Medulla oblongata (tissue), 1 donor: ENCODE results near the gene OSBPL2.

Experiments used
- DNase-seq: peaks from one replicate; pipeline ENCODE4 v3.0.0-alpha.2; 2015; ENCODE audit errors: extremely low spot score

OSBPL2 gene

DNA sequence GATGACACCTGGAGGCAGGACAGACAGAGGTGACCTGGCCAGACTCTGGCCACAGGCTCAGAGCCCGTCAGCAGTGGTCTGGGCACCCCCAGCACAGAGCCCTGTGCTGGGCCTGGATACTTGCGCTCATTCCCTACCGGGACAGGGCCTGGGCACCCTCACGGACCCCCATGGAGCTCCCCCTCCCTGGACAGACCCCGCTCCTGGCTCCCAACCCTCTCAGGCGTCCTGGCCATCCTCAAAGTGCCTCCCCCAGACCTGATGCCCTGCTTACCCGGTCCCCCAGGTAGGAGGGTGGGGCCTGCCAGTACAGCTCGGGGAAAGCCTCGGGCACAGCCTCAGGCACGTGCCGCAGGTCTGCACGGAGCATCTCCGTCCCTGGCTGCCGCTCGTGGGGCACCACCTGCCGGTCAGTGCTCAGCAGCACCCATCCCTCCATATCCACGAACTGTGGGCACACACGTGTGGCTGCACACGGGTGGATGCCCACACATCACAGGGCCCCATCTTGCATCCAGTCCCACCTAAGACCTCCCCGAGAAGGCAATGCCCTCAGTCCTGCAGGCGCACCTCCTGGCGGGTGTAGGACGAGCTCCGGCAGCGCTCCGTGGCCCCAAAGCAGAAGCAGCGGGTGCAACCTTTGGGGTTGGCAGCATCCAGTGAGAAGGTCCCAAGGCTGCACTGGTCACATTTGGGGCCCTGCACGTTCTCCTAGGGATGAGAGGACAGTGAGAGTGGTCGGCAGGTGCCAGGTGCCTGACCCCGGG, 88.8 kb downstream of the OSBPL2 start:
- DNase-seq = no peak

DNA sequence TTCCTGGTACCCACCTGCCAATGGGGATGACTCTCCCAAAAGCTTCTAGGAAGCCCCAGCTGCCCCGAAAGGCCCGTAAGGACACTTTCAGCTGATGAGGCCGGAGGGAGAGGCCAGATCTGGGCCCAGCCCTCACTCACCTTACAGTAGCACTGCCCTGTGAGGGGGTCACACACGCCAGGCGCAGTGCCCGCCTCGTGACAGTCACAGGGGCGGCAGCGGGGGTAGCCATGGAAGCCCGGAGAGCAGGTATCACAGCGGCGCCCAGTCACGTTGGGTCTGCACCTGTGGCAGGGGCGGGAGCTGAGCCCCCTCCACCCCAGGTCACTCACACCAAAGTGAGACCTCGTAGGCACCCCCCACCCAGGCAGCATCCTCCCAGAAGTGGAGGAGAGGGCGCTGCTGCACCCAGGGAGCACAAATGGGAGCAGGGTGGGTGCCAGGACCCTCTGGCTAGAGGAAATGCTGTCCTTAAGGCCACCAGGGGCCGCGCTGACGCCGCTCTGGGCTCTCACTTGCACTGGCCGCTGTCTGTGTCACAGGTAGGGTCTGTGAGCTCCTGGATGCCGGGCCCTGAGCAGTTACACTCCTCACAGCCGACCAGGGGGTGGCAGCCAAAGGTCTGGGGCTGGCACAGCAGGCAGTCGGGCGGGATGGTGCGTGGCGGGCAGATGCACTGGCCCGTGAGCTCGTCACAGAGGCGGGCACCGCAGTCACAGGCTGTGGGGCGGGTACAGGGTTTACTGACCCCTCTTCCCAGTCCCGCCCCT, 89.6 kb downstream of the OSBPL2 start:
- DNase-seq = no peak

DNA sequence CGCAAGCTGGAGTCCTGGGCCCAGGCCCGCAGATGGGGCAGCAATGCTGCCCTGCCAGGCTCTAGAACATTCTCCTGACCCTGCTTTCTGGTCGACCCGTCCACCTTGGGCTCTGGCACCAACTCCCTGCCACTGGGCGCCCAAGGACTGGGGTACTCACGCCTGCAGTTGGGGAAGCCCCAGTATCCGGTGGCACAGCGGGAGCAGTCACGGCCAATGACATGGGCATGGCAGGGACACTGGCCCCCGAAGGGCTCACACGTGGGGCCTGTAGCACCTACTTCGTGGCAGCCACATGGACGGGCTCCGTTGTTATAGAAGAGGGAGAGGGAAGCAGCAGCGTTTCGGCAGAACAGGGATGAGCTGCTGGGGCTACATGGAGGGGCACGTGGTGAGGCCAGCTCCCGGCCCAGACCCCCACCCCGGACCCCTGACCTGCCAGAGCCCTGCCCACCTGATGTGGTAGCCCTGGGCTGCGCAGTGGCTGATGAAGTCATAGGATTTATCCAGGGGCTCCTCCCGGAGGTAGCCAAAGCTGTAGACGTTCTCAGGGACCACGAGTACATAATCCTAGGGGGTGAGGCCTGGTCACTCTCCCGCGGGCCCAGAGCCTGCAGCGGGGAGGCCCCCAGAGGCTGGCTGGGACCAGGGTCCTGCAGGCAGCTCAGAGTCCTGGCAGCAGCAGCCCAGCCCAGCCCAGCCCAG, 90.5 kb downstream of the OSBPL2 start:
- no peak for DNase-seq

DNA sequence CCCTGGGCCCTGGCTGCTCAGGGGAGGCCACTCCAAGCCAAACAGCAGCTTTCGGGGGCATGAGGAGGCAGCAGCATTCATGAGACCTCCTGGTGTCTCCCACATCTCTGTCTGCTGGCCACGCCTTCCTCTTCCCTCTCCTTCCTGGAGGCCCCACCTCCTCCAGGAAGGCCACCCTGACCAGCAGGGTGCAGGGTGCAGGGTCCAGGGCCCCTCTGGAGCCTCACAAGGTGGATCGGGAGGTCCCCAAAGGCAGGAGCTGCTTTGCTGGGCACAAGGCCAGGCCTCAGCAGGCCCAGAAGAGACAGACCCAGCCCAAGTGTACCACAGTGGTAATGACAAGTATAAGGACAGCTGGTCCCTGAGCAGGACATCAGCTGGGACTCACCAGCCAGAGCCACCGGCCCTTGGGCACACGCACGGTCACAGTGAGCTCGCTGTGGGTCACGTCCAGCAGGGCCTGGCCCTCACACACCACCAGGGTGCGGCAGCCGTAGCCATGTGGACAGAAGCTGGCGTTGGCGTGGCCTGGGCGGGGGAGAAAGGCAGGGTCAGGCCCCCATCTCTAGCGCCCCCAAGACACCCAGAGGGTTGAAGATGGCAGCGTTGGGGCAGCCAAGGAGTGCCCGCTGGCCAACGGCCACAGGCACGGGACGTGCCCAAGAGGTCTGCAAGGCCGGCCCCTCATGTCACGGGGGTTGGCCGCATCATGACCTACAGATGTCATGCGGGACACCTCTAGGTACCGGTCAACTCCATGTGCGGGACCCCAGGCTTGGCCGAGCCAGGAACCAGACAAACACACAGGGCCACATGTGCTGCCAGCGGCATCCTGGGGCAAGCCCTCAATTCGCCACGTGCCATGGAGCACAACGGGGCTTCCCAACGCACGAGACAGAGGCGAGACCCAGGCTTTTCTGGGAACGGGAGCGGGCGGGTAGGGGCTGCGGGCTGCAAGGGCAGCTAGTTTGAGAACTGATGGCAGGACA, 91.4 kb downstream of the OSBPL2 start:
- no peak for DNase-seq

DNA sequence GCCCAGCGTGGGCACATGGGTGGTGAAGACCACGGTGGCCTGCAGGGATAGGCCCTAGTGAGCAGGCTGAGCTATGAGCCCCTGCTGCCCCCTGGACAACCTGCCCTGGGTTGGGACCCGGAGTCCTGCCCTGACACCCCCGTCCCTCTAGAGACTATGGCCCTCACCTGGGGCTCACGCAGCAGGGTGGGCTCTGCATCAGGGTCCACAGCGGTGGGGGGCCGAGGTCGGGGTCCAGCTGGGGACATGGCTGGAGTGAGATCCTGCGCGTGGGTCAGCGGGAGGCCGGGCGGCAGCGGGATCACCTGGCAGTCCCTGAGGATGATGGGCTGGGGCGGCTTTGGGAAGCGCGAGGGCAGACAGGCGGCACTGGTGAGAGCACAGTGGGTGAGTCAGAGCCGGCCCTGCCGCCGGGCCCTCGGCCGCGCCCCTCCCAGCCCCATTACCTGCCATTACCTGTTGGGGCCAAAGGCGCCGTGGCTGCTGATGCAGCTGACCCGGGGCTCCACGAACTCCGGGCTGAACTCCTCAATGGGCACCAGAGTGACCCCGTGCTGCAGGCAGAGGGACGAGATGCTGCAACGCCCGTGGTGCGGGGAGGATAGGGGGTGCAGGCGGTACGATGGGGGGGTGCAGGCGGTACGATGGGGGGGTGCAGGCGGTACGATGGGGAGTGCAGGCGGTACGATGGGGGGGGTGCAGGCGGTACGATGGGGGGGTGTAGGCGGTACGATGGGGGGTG, 92.4 kb downstream of the OSBPL2 start:
- no peak for DNase-seq

DNA sequence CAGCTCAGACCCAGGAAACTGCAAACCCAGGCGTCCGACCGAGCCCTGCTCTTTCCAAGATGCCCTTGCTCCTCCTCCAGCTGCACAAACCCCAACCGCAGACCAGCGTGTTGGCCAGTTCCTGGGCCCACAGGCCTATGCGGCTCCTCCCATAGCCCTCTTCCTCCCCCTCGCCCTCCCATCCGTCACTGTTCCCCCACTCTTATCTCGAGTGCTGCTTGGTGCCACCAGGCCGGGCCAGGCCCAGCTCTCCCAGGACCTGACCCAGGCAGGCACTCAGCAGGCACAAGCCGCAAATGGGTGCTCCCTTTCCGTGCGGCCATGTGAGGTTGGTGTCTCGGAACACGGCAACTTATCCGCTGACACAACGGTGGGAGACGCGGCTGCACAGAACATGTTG, 93.0 kb downstream of the OSBPL2 start:
- no peak for DNase-seq

DNA sequence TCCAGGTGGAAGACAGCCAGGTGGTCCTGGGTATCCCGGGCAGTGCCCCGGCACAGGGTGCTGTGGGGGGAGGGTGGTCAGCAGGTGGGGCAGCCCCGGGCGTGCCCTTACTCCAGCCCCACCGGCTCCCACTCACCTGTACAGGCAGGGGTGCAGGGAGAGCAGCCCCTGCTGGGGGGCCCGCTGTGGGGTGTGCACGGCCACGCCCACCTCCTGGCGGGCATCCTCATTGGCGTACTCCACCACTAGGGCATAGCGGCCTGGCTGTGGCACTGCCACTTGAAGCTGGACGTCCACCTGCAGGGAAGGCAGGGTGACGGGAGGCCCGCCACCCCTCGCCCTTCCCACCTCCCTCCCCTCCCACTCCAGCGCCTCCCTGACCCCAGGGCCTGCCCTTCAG, 94.1 kb downstream of the OSBPL2 start:
- no peak for DNase-seq

DNA sequence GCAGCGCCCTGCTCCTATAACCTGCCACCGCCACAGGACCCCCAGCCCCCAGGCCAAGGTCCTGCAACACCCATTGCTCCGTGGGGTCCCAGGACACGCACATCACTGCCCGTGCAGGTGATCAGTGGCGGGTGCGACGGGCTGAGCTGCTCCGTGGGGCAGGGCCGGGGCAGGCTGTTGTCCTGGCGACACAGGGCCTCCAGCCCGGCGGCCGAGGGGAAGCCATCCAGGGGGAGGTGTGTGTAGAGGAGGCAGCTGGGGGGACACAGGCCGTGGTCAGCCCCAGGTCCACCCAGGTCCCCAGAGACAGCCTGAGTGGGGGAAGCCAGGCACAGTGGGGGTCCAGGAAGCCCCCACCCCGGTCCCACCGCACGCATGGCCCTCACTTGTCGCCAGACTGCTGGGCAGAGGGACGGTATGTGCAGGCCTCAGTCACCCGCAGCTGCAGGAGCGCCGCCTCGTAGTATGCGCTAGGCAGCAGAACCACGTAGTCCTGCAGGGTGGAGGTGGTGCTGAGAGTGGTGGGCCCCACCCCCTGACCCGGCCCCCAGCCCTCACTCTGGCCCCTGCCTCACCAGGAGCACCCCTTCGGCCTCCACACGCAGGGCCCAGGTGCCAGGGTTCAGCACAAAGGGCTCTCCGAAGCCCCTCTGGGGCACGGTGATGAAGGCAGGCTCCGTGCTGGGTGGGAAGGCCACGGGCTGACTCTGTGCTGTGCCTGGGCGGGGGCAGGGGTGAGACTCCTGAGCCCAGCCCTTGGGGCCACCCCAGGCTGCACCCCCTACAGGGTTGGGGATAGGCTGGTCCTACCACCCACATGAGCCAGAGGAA, 94.9 kb downstream of the OSBPL2 start:
- no peak for DNase-seq

DNA sequence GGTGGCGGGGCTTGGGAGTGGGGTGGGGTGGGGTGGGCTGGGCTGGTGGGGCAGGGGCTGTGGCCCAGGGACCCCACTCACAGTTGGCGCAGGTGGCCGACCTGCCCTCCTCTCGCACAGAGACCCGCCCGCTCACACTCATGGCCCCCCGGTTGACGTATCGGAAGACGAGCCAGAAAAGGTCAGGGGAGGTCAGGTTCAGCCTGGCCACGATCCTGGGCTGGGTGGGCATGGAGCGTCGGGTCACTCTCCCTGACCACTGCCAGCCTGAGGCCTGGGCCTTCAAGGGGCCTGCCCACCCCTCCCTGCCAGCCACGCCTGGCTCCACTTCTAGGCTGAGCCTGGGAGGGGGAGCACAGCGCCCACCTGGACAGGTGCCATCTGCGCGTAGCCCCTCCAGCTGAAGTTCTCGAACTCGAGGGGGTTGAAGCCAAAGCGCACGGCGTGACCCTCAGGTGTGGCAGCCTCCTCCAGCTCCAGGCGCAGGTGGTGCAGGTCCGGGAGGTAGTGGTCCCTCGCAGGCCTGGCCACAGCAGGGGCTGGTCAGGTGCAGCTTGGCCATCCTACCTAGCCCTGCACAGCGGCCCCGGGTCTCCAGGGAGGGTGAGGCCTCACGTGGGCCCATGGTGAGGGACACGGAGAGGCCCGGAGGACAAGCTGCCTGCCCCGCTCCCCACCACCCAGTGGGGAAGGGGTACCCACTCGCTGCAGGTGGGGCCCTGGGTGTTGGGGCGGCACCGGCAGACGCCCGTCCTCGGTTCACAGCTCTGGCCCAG, 95.7 kb downstream of the OSBPL2 start:
- DNase-seq = no peak

DNA sequence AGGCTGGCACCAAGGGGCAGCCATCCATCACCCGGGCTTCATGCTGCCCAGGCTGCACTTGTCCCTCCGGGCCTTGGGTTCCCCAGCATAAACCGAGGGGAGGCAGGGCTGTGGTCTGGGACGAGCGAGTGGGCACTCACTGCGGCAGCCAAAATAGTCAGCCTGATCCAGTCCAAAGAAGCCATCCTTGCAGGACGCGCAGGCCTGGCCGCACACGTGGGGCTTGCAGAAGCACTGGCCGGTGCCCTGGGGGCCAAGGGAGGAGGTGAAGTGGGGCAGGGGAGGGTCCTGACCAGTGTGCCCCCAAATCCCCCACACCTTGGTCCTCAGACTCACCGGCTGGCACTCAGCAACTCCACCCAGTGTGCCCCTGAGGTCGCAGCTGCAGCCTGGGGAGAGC, 96.6 kb downstream of the OSBPL2 start:
- no peak for DNase-seq

DNA sequence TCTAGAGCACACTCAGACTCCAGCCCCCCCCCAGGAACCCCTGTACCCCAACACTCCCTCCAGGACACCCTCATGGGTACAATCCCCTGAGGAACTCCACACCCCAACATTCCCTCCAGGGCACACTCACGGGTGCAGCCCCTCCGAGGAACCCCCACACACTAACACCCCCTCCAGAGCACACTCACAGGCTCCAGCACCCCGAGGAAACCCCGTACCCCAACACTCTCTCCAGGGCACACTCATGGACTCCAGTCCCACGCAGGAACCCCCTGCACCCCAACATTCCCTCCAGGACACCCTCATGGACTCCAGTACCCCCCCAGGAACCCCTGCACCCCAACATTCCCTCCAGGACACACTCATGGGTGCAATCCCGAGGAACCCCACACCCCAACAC, 97.2 kb downstream of the OSBPL2 start:
- DNase-seq = no peak

DNA sequence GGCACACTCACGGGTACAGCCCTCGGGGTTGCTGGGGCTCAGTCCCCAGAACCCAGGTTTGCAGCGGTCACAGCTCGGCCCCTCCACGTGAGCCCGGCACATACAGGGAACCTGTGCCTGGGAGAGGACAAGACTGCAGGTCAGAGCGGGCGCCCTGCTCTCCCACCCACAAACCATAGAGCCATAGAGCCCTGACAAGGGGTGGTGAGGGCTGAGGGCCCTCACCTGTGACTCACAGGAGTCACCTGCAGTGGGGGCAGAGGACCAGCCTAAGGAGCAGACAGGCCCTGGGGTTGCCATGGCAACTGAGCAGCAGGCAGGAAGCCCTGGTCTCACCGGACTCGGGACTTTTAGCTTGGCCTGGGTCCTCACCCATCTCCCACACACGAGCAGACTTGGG, 98.0 kb downstream of the OSBPL2 start:
- DNase-seq = no peak

DNA sequence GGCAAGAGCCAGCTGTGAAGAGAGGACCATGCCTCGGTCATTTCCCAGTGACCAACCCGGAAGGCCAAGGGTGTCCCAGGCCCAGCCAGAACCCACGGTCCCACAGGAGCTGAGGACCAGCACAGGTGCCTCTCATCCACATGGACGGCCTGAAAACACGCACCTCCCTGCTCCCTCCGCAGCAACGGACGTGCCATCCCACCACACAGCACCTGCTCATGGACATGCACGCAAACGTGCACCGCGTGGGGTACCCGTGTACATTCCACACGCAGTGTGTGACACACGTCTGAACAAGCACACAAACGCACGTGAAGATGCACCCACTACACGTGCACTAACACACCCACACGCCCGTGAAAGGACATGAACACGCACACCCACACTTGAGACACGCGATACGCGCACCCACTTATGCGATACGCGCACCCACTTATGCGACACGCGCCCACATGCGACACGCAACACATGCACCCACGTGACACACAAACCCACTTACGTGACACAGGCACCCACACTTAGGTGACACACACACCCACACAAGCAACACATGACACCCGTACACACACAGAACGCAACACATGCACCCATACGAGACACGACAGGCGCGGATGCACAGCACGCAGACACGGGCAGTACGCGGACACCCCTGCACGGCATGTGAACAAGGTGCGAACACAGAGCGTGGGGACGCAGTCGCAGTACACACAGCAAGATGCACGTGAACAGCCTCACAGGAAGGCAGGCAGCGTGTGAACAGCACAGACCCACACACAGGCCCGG, 98.6 kb downstream of the OSBPL2 start:
- no peak for DNase-seq

DNA sequence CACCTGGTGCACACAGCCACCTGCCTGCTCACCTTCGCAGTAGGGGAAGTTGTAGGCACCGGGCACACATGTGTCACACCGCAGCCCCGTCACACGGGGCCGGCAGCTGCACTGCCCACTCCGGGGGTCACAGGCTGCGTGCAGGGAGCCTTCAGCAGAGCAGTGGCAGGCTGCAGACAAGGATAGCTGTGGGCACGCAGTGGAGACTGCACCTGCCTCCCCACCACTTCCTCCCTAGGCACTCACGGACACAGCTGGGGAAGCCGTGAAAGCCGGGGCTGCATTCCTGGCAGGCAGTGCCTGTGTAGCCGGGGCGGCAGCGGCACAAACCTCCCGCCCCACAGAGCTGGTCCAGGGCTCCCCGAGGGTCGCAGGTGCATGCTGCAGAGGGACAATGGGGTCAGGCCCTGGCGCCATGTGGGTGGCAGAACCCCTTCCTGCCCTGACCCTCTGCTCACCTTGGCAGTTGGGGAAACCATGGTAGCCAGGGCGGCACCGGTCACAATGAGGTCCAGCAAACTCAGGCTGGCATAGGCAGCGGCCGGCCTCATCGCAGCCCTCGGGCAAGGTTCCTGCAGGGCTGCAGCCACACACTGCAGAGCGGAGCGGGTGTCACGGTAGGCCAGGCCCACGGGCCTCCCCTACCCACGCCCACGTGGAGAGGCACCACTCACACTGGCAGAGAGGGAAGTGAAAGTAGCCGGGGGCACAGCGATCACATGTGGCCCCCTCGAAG, 99.4 kb downstream of the OSBPL2 start:
- no peak for DNase-seq

DNA sequence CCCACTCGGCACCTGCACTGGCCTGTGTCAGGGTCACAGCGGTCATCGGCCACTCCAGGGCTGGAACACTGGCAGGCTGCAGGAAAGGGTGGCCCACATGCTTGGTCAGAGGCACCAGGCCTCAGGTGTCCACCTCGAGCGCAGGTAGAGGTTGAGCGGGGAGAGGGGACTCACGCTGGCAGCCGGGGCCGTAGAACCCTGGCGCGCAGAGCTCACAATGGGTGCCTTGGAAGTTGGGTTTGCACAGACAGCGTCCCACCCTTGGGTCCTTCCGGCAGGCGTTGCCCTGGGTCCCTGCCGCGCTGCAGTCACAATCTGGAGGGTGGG, 99.9 kb downstream of the OSBPL2 start:
- DNase-seq = no peak

DNA sequence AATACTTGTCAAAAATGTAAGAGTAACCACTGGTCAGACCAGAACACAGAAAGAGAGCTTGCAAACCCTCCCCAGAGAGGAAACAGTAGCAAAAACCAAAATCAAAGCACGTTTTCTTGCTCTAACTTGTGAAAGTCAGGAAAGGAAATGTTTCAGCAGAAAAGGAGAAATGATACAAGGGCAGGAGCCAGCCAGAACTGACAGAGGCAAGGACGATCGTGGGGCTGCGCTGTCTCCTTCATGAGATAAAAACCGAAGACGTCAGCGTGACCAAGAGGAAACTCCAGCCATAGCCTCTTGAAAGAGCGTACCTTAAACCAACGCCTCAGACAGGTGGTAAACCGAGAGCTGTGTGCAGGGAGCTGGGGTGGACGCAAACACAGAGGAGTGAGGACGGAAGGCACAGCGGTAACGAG, 101.3 kb downstream of the OSBPL2 start:
- peak; percentile 31 for DNase-seq

DNA sequence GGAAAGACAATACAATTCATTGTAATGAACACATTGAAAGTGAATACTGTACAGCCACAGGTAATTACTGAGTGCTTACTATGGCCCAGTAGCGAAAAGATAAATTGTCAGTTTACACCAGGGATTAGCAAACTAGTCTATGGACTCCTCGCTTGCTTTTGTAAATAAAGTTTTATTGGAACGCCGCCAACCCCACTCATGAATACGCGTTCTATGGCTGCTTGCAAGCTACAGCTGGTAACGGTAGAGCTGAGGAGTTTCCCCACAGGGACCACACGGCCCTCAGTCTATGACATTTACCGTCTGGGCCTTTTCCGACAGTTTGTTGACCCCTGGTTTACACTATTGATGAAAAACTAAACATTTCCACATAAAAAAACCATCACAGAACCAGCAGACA, 104.6 kb downstream of the OSBPL2 start:
- no peak for DNase-seq

DNA sequence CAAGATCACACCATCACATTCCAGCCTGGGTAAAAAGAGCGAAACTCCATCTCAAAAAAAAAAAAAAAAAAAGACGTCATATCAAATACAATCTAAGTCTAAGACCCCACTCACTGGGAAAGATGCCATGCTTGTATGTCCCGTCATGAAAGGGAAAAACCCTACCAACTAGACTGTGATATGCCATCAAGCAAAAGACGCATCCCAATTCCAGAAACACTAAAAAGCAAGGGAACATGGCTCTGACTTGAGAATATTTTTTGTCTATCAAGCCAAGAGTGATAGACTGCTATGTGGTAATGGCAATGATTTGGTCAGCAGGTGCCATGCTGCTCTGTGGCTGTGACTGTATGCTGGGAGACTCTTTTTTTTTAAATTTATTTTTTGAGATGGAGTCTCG, 105.8 kb downstream of the OSBPL2 start:
- no peak for DNase-seq
